Endothelial cell of umbilical vein (primary cell): ENCODE data around the gene CCSER1.

Source experiments
- EZH2 ChIP-seq: IDR thresholded peaks from 2 replicates; pipeline ENCODE4 v1.6.1; 2012; ENCODE audit warnings: borderline replicate concordance, low read depth, mild to moderate bottlenecking, moderate library complexity, low read length, inconsistent platforms; ENCODE audit not compliant: severe bottlenecking
- FOS ChIP-seq: IDR thresholded peaks from 2 replicates; pipeline ENCODE4 v1.6.1; 2011; ENCODE audit warnings: mild to moderate bottlenecking, low read length, moderate library complexity, borderline replicate concordance; ENCODE audit not compliant: insufficient read depth
- GATA2 ChIP-seq: IDR thresholded peaks from 2 replicates; pipeline ENCODE4 v1.7.0; 2011; ENCODE audit warnings: low read depth, mild to moderate bottlenecking, moderate library complexity, mixed read lengths, low read length; ENCODE audit not compliant: insufficient read length, insufficient read depth
- JUN ChIP-seq: IDR thresholded peaks from 2 replicates; pipeline ENCODE4 v1.6.1; 2011; ENCODE audit warnings: borderline replicate concordance, low read depth; ENCODE audit not compliant: insufficient read length, insufficient read depth
- POLR2A ChIP-seq: IDR thresholded peaks from 2 replicates; pipeline ENCODE4 v1.6.1; 2012; ENCODE audit warnings: low read depth, mild to moderate bottlenecking, control low read depth, low read length
- POLR2AphosphoS5 ChIP-seq: IDR thresholded peaks from 2 replicates; pipeline ENCODE4 v1.6.1; 2012; ENCODE audit warnings: low read depth, mild to moderate bottlenecking, control low read depth, low read length, moderate library complexity; ENCODE audit not compliant: insufficient read depth
- TF ChIP-seq, protein P1 (sequence below), 2 donors: IDR thresholded peaks; 1 replicate in 1 of 2; 2 replicates in 1 of 2; pipeline ENCODE4 v1.5.1; 2011; ENCODE audit warnings: low read length in 2 of 2, mild to moderate bottlenecking in 2 of 2, moderate library complexity in 2 of 2, control low read depth in 1 of 2, inconsistent platforms in 1 of 2, low read depth in 1 of 2; ENCODE audit not compliant: insufficient read depth in 1 of 2; ENCODE audit errors: extremely low read depth in 1 of 2
- TF ChIP-seq, protein P2 (sequence below): IDR thresholded peaks from 2 replicates; pipeline ENCODE4 v1.6.1; 2011; ENCODE audit not compliant: insufficient read depth, insufficient read length

- TF ChIP-seq, protein P1, sequence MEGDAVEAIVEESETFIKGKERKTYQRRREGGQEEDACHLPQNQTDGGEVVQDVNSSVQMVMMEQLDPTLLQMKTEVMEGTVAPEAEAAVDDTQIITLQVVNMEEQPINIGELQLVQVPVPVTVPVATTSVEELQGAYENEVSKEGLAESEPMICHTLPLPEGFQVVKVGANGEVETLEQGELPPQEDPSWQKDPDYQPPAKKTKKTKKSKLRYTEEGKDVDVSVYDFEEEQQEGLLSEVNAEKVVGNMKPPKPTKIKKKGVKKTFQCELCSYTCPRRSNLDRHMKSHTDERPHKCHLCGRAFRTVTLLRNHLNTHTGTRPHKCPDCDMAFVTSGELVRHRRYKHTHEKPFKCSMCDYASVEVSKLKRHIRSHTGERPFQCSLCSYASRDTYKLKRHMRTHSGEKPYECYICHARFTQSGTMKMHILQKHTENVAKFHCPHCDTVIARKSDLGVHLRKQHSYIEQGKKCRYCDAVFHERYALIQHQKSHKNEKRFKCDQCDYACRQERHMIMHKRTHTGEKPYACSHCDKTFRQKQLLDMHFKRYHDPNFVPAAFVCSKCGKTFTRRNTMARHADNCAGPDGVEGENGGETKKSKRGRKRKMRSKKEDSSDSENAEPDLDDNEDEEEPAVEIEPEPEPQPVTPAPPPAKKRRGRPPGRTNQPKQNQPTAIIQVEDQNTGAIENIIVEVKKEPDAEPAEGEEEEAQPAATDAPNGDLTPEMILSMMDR (IDR thresholded peaks at IDR 0.05; ENCODE audit: extremely low read depth in 1 of 2, insufficient read depth in 1 of 2, low read depth in 1 of 2, low read length in 2 of 2), result no peak
- TF ChIP-seq POLR2AphosphoS5 (no peak), JUN (no peak), POLR2A (no peak), GATA2 (no peak), EZH2 (no peak), FOS (no peak)
- TF ChIP-seq, protein P2, sequence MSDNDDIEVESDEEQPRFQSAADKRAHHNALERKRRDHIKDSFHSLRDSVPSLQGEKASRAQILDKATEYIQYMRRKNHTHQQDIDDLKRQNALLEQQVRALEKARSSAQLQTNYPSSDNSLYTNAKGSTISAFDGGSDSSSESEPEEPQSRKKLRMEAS, result no peak
Measured at GRCh38 chr4:90798948-90799347, 671.8 kb downstream of the CCSER1 start.
